ENCODE results near the gene NCKAP5.

NCKAP5 gene

GRCh38 chr2:133362061-133362476, 206.2 kb downstream of the NCKAP5 start:
- Histone ChIP-seq H3K4me1 (ENCODE audit: control insufficient read depth, insufficient read depth, low read length) (no peaks in the 10 kb centered on the region), H3K36me3 (ENCODE audit: control insufficient read depth, insufficient read depth, low read length) (no peaks in the 10 kb centered on the region), H3K9me3 (ENCODE audit: control insufficient read depth, low read length) (no peaks in the 10 kb centered on the region), H3K27ac (ENCODE audit: insufficient read depth, low read depth, low read length, poor library complexity, severe bottlenecking) (no peak overlapping the region), H3K27me3 (ENCODE audit: control insufficient read depth, insufficient read depth, low read length, poor library complexity, severe bottlenecking) (no peaks in the 10 kb centered on the region), H3K4me3 (ENCODE audit: insufficient read depth, low read depth, low read length) (no peak overlapping the region)
- WGBS, 2 experiments = 56 to 73% methylated on average over 3 to 4 of the region's 4 CpGs

- Histone ChIP-seq H3K36me3 (ENCODE audit: control insufficient read depth, insufficient read depth, low read length) (no peaks in the 10 kb centered on the region), H3K27me3 (ENCODE audit: control insufficient read depth, insufficient read depth, low read length, poor library complexity, severe bottlenecking) (no peaks in the 10 kb centered on the region), H3K9me3 (ENCODE audit: control insufficient read depth, low read length) (no peaks in the 10 kb centered on the region), H3K4me3 (ENCODE audit: insufficient read depth, low read depth, low read length) (no peak overlapping the region), H3K27ac (ENCODE audit: insufficient read depth, low read depth, low read length, poor library complexity, severe bottlenecking) (no peak overlapping the region), H3K4me1 (ENCODE audit: control insufficient read depth, insufficient read depth, low read length) (no peaks in the 10 kb centered on the region)
- WGBS, 2 experiments = 93 to 96% methylated on average over 1 of the region's 1 CpG
These were observed 207.4 kb downstream of the NCKAP5 start for GRCh38 chr2:133360882-133361281.

- Histone ChIP-seq H3K36me3 (ENCODE audit: control insufficient read depth, insufficient read depth, low read length) (no peaks in the 10 kb centered on the region), H3K27ac (ENCODE audit: insufficient read depth, low read depth, low read length, poor library complexity, severe bottlenecking) (no peak overlapping the region), H3K4me1 (ENCODE audit: control insufficient read depth, insufficient read depth, low read length) (no peaks in the 10 kb centered on the region), H3K27me3 (ENCODE audit: control insufficient read depth, insufficient read depth, low read length, poor library complexity, severe bottlenecking) (no peaks in the 10 kb centered on the region), H3K9me3 (ENCODE audit: control insufficient read depth, low read length) (no peaks in the 10 kb centered on the region), H3K4me3 (ENCODE audit: insufficient read depth, low read depth, low read length) (no peak overlapping the region)
- 84 to 87% methylated on average over 3 of the region's 3 CpGs for WGBS, 2 experiments
These were observed 208.1 kb downstream of the NCKAP5 start for GRCh38 chr2:133360190-133360589.

GRCh38 chr2:133352719-133353118, 215.5 kb downstream of the NCKAP5 start:
- WGBS, 2 experiments = 93 to 94% methylated on average over 1 of the region's 1 CpG
- H3K27ac ChIP-seq (ENCODE audit: insufficient read depth, low read depth, low read length, poor library complexity, severe bottlenecking) = no peak overlapping the region
- H3K9me3 ChIP-seq (ENCODE audit: control insufficient read depth, low read length) = no peaks in the 10 kb centered on the region
- H3K4me1 ChIP-seq (ENCODE audit: control insufficient read depth, insufficient read depth, low read length) = no peaks in the 10 kb centered on the region
- H3K27me3 ChIP-seq (ENCODE audit: control insufficient read depth, insufficient read depth, low read length, poor library complexity, severe bottlenecking) = no peaks in the 10 kb centered on the region
- no peak overlapping the region for H3K4me3 ChIP-seq (ENCODE audit: insufficient read depth, low read depth, low read length)
- no peaks in the 10 kb centered on the region for H3K36me3 ChIP-seq (ENCODE audit: control insufficient read depth, insufficient read depth, low read length)

- no peak overlapping the region for H3K4me3 ChIP-seq (ENCODE audit: insufficient read depth, low read depth, low read length)
- H3K27me3 ChIP-seq (ENCODE audit: control insufficient read depth, insufficient read depth, low read length, poor library complexity, severe bottlenecking) = no peaks in the 10 kb centered on the region
- no peak overlapping the region for H3K27ac ChIP-seq (ENCODE audit: insufficient read depth, low read depth, low read length, poor library complexity, severe bottlenecking)
- H3K4me1 ChIP-seq (ENCODE audit: control insufficient read depth, insufficient read depth, low read length) = peaks cover 9% of the 10 kb centered on the region
- H3K36me3 ChIP-seq (ENCODE audit: control insufficient read depth, insufficient read depth, low read length) = no peaks in the 10 kb centered on the region
- 90 to 97% methylated on average over 4 of the region's 4 CpGs for WGBS, 2 experiments
- H3K9me3 ChIP-seq (ENCODE audit: control insufficient read depth, low read length) = no peaks in the 10 kb centered on the region
These were observed 221.6 kb downstream of the NCKAP5 start for GRCh38 chr2:133346654-133347053.

GRCh38 chr2:133345638-133346037, 222.6 kb downstream of the NCKAP5 start:
- no peak overlapping the region for H3K4me3 ChIP-seq (ENCODE audit: insufficient read depth, low read depth, low read length)

GRCh38 chr2:133344849-133345248, 223.4 kb downstream of the NCKAP5 start:
- Histone ChIP-seq H3K4me3 (ENCODE audit: insufficient read depth, low read depth, low read length) (no peak overlapping the region), H3K4me1 (ENCODE audit: control insufficient read depth, insufficient read depth, low read length) (peaks cover 9% of the 10 kb centered on the region)

More at GRCh38 chr2:133345638-133346037, 222.6 kb downstream of the NCKAP5 start:
- Histone ChIP-seq H3K27ac (ENCODE audit: insufficient read depth, low read depth, low read length, poor library complexity, severe bottlenecking) (no peak overlapping the region), H3K36me3 (ENCODE audit: control insufficient read depth, insufficient read depth, low read length) (no peaks in the 10 kb centered on the region), H3K27me3 (ENCODE audit: control insufficient read depth, insufficient read depth, low read length, poor library complexity, severe bottlenecking) (no peaks in the 10 kb centered on the region), H3K4me1 (ENCODE audit: control insufficient read depth, insufficient read depth, low read length) (peaks cover 9% of the 10 kb centered on the region), H3K9me3 (ENCODE audit: control insufficient read depth, low read length) (no peaks in the 10 kb centered on the region)
- WGBS, 2 experiments = 96 to 100% methylated on average over 1 of the region's 1 CpG

GRCh38 chr2:133343018-133343352, 225.3 kb downstream of the NCKAP5 start:
- Histone ChIP-seq H3K27me3 (ENCODE audit: control insufficient read depth, insufficient read depth, low read length, poor library complexity, severe bottlenecking) (no peaks in the 10 kb centered on the region), H3K27ac (ENCODE audit: insufficient read depth, low read depth, low read length, poor library complexity, severe bottlenecking) (peak overlapping the region; percentile 71), H3K36me3 (ENCODE audit: control insufficient read depth, insufficient read depth, low read length) (no peaks in the 10 kb centered on the region), H3K9me3 (ENCODE audit: control insufficient read depth, low read length) (no peaks in the 10 kb centered on the region), H3K4me1 (ENCODE audit: control insufficient read depth, insufficient read depth, low read length) (peaks cover 9% of the 10 kb centered on the region), H3K4me3 (ENCODE audit: insufficient read depth, low read depth, low read length) (no peak overlapping the region)

More at GRCh38 chr2:133344849-133345248, 223.4 kb downstream of the NCKAP5 start:
- WGBS, 2 experiments = 96 to 97% methylated on average over 6 of the region's 6 CpGs
- Histone ChIP-seq H3K9me3 (ENCODE audit: control insufficient read depth, low read length) (no peaks in the 10 kb centered on the region), H3K27me3 (ENCODE audit: control insufficient read depth, insufficient read depth, low read length, poor library complexity, severe bottlenecking) (no peaks in the 10 kb centered on the region), H3K27ac (ENCODE audit: insufficient read depth, low read depth, low read length, poor library complexity, severe bottlenecking) (no peak overlapping the region), H3K36me3 (ENCODE audit: control insufficient read depth, insufficient read depth, low read length) (no peaks in the 10 kb centered on the region)

- Histone ChIP-seq H3K27ac (ENCODE audit: insufficient read depth, low read depth, low read length, poor library complexity, severe bottlenecking) (peak overlapping the region; percentile 71), H3K9me3 (ENCODE audit: control insufficient read depth, low read length) (no peaks in the 10 kb centered on the region)
These were observed 225.8 kb downstream of the NCKAP5 start for GRCh38 chr2:133342286-133343017.

GRCh38 chr2:133341575-133341974, 226.7 kb downstream of the NCKAP5 start:
- 87 to 92% methylated on average over 2 of the region's 2 CpGs for WGBS, 2 experiments

More at GRCh38 chr2:133342286-133343017, 225.8 kb downstream of the NCKAP5 start:
- Histone ChIP-seq H3K4me1 (ENCODE audit: control insufficient read depth, insufficient read depth, low read length) (peaks cover 9% of the 10 kb centered on the region), H3K27me3 (ENCODE audit: control insufficient read depth, insufficient read depth, low read length, poor library complexity, severe bottlenecking) (no peaks in the 10 kb centered on the region), H3K36me3 (ENCODE audit: control insufficient read depth, insufficient read depth, low read length) (no peaks in the 10 kb centered on the region), H3K4me3 (ENCODE audit: insufficient read depth, low read depth, low read length) (no peak overlapping the region)
- WGBS, 2 experiments = 34 to 46% methylated on average over 2 of the region's 2 CpGs

More at GRCh38 chr2:133341575-133341974, 226.7 kb downstream of the NCKAP5 start:
- H3K9me3 ChIP-seq (ENCODE audit: control insufficient read depth, low read length) = no peaks in the 10 kb centered on the region
- H3K36me3 ChIP-seq (ENCODE audit: control insufficient read depth, insufficient read depth, low read length) = no peaks in the 10 kb centered on the region
- no peaks in the 10 kb centered on the region for H3K27me3 ChIP-seq (ENCODE audit: control insufficient read depth, insufficient read depth, low read length, poor library complexity, severe bottlenecking)
- H3K4me3 ChIP-seq (ENCODE audit: insufficient read depth, low read depth, low read length) = no peak overlapping the region
- H3K27ac ChIP-seq (ENCODE audit: insufficient read depth, low read depth, low read length, poor library complexity, severe bottlenecking) = no peak overlapping the region
- peaks cover 9% of the 10 kb centered on the region for H3K4me1 ChIP-seq (ENCODE audit: control insufficient read depth, insufficient read depth, low read length)
